Stimulated activated naive CD4-positive, alpha-beta T cell treated with Interleukin-2 at 50 U/mL for 16 hours (primary cell): ENCODE data around the gene GRIK1.

Experiments used
- DNase-seq: peaks from one replicate; lab custom pipeline; 2025; lab: John Stamatoyannopoulos, UW

The GRIK1 gene

GRCh38 chr21:29909571-29909970 is 30.2 kb downstream of the GRIK1 start:
- no peak for DNase-seq

DNA sequence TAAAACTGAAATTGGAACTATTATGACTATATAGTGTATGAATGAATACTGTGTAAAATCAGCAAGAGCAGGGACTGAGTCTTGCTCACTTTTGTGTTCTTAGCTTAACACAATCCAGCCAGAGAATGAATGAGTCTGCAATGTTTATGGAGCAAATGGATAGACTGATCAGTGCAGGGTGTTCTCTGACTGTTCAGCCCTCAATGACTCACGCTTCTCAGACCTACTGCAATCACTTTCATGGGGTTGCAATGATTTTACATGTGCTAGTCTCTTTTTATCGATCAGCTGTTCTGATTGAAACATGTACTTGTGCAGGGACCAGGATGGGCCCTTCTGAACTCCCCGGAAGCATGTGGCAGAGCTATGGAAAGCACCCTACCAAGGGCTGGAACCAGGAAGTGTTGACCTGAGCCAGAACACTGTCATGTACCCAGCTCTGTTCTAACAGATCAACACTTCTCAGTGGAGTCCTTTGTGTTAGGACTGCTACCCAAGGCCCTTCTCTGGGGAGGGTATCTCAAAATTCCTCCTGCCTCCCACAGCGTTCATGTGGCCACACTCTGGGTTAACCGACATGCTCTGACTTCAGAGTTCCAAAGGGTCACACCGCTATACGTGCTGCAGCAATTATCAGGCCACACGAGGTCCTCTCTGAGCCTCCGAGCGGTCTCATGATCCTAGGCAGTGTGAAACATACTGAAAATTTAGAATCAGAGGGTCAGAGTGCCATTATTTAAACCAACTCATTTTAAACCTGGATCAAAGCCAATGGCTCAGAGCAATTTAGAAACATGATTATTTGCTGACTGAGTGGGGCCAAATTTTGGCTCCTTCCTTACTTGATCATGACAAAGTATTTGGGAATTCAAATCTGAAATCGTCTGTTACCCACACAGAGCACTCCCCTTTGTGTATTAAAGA is 35.2 kb downstream of the GRIK1 start:
- DNase-seq: no peak

- DNase-seq: no peak
Measured at GRCh38 chr21:29896884-29897283, 42.9 kb downstream of the GRIK1 start.

GRCh38 chr21:29893687-29894086 is 46.1 kb downstream of the GRIK1 start:
- DNase-seq: no peak

- DNase-seq: no peak
Measured at GRCh38 chr21:29892379-29892778, 47.4 kb downstream of the GRIK1 start.

DNA sequence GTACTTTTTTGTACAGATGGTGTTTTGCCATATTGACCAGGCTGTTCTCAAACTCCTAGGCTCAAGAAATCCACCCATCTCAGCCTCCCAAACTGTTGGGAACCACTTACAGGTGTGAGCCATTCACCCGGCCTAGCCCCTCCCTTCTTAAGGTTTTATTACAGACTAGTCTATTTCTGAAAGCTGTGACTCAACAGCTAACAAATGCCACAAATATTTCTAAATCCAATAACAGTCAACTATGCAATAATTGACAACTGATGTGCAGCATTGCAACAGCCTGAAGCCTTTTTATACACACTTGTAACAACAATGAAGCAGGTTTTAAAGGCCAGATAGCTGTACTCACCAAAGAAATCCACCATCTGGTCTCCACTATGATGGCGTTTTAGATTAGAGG is 51.4 kb downstream of the GRIK1 start:
- DNase-seq: no peak

DNA sequence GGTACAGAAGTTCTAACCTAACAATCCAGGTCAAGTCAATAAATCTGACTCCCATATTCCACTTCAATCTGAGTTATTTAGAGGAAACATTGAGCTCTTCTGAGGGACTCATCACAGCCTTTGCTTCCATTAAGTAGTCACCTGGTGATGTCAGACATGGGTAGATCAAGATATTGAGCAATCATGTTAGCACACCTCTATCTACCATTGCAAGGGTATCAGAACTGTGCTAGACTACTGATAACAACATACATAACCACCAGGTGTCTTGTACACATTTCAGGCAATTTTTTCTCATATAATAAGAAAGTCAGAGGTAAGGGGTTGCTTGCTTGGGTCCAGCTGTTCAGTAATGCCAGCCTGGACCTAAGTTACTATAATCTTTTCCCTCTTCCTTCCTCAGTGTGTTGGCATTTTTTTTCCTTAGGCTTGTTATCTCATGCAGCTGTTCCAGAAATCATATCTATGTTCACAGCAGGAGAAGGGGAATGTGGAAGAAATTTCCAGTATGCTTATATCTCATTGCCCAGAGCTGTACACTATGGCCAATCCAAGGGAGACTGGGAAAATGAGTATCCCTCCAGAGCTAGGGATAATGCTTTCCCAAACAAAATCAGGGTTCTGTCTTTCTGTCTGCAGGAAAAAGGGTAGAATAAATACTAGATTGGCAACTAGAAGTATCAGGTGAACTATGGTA is 52.3 kb downstream of the GRIK1 start:
- DNase-seq: no peak

DNA sequence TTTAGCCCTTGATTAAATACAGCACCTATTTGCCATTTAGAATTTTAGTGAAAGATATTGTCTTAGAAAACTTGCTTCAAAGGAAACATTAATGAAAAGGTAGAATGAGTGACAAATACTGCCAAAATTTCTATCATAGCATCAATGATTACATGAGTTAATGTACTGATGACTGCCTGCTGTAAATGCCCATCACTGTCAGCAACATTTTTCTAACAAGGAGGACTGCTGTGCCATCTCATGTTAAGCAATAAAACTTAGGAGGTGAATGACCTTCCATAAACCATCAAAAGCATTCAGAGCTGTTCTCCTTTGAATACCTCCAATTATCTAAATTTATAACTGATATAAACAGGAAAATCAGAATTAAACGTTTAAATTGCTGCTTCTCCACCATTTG is 54.3 kb downstream of the GRIK1 start:
- no peak for DNase-seq

GRCh38 chr21:29875873-29876272 is 63.9 kb downstream of the GRIK1 start:
- no peak for DNase-seq

DNA sequence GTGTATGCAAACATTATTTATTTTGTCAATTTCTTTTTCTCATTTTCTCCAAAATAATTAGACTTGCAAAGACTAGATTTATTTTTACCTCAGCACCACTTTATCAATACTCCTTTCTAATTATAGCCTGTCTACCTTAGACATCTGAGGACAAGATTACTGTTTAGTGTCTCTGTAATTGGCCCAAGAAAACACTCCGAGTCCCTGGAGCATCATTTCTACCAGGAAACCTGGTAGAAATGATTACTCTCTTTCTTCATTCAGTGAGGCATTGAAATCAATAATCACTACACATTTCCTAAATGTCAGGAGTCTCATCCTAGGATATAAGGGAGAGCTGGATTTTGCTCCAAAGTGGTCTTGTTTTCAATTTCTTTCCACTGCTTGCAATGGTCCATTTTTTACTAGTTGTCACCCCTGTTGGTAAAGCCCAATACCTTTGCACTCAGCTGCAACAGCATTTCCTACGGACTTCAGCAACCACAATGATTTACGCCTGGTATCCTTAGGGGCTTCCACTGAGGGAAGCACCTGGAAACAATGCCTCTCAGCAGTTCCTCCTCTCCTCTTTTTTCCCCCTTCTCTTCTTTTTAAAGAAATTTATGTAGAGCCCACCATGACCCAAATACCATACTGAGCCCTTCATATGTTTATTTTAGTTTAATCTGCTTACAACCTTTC is 64.6 kb downstream of the GRIK1 start:
- DNase-seq: no peak

DNA sequence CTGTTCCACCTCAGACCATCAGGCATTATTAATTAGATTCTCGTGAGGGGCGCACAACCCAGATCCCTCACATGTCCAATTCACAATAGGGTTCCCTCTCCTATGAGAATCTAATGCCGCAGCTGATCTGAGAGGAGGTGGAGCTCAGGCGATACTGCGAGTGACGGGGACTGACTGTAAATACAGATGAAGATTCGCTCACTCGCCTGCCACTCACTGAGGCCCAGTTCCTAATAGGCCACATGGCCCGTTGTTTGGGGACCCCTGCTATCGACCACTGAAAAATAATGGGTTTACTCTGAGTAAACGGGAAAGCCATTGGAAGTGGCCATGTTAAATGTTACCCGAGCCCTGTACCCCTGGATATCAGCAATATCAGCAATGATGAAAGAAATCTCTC is 65.9 kb downstream of the GRIK1 start:
- DNase-seq: no peak

GRCh38 chr21:29870814-29871213 is 69.0 kb downstream of the GRIK1 start:
- DNase-seq: no peak

DNA sequence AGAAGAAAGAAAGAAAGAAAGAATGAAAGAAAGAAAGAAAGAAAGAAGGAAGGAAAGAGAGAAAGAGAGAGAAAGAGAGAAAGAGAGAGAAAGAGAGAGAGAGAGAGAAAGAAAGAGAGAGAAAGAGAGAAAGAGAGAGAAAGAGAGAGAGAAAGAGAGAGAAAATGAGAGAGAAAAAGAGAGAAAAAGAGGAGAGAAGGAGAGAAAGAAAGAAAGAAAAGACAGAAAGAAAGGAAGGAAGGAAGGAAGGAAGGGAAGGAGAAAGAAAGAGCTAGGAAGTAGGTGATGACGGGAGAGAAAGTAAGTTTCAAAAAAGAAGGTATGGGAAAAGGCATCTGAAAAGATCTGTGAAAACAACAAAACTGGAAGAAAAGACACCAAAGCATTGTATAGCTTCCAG is 72.0 kb downstream of the GRIK1 start:
- no peak for DNase-seq

DNA sequence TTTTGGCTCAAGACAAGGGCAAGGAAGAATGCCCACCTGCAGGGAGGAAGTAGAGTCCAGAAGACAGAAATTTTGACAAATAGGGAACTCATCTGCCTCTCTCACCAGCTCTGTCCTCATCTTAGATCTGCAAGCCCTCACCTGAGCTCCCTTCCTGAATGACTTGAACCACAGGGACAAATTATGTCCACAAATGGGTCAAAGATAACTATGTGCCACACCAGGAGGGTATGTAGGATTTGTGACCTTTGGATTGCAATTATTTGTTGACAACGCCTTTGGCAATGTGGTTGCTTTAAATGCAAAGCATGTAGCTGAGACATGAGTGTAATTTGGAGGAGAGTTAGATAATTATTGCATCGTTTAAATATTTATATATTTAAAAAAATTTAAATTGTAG is 79.5 kb downstream of the GRIK1 start:
- no peak for DNase-seq

DNA sequence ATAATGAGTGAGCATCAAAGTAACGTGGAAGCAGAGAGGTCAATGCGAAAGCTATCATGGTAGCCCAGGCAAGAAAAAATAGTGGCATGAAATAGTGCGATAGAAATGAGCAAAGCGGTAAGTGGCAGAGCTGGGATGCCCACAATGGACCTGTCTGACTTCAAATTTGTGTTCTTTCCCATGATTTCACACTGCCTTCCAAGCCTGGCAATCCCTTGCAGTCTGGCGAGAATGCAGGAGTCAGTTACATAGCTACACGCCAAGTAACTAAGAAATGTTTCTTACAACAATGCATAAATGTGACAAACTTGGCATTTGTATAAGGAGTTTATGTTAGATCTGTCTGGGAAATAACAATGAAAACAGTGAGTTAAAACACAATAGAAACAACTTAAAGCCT is 82.6 kb downstream of the GRIK1 start:
- DNase-seq: no peak

DNA sequence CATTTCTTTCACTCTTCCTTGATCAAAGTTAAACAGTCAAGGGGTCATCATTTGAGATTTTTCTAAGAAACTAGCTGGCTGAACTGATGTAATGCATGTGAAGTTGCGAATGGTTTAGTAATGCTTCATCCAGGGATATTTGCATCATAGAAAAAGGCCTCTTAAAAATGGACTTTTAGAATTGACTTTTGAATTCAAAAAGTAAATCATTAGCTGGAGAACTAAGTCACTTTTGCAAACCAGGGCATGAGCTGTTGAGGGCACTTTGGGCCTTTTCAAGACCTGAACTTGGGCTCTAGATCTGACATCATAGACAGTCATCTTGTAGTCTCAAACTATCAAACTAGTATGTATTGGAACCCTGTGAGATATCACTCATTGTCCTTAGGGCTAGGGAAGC is 85.0 kb downstream of the GRIK1 start:
- DNase-seq: no peak

- DNase-seq: no peak
Measured at GRCh38 chr21:29851611-29852010, 88.2 kb downstream of the GRIK1 start.

- DNase-seq: peak; percentile 2
Measured at GRCh38 chr21:29849735-29850176, 90.0 kb downstream of the GRIK1 start.

GRCh38 chr21:29843804-29844203 is 96.0 kb downstream of the GRIK1 start:
- no peak for DNase-seq

- no peak for DNase-seq
Measured at GRCh38 chr21:29834617-29835016, 105.2 kb downstream of the GRIK1 start.

- DNase-seq: no peak
Measured at GRCh38 chr21:29832217-29832616, 107.6 kb downstream of the GRIK1 start.

- no peak for DNase-seq
Measured at GRCh38 chr21:29829564-29830275, 110.1 kb downstream of the GRIK1 start.
